ENCODE results near the gene LPP.

Gene LPP

GRCh38 chr3:188196232-188196990 lies 42.5 kb downstream of the LPP start:
- ChIA-PET CTCF (interaction anchor here (0.8 kb wide), 1 partner anchor 10 kb away, joined by 3 read pairs; no protein-coding TSS in a partner anchor), POLR2A (no interaction called here)
- TF ChIP-seq CTCF (IDR thresholded peaks at IDR 0.05; ENCODE audit: control extremely low read depth, extremely low read depth, low read depth, missing control alignments), result no peak
- DNase-seq (ENCODE audit: extremely low spot score), result no peak

DNA sequence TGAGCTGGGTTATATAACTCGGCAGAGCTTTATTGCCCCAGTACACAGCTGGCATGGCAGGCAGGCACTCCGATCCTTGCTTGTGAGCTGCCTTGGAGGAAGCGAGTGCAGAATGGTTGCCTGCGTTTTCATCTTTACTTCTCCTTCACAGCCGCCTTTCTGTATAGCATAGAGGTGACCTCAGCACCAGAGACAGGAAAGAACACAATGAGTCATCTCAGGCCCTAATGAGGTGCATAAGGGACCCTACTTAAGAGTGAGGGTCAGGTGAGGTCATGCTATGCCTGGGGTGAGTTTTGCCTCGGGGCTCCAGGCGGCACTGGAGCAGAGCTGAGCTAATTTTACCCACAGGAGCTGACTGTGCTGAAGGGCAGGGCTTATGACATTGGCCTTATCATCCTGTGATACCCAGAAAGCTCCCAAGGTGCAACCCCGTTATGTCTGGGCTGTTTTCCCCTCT lies 43.5 kb downstream of the LPP start:
- ChIA-PET POLR2A (no interaction called here), CTCF (interaction anchor here (0.8 to 1.0 kb wide), 2 partner anchors 10 to 14 kb away, joined by 3 read pairs; no protein-coding TSS in a partner anchor)
- DNase-seq (ENCODE audit: extremely low spot score), result peak; percentile 13
- TF ChIP-seq CTCF (IDR thresholded peaks at IDR 0.05; ENCODE audit: control extremely low read depth, extremely low read depth, low read depth, missing control alignments), result no peak

DNA sequence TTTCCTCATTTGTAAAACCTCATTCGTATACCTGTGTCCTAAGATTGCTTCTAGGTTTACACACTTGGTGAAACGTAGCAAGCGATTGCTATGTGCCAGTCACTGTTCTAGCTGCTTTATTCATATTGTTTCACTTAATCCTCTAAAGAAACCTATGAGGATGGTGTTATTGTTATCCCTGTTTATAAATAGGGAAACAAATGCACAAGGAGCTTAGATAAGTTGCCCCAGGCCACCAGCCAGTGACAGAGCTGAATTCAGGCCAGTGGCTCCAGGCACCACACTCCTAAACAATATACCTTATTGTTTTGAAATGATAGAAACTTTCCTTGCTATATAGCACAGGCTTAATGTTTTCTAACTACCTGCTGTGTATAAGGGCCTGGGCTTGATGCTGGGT lies 44.0 kb downstream of the LPP start:
- CTCF ChIA-PET, result interaction anchor here (0.8 to 1.0 kb wide), 2 partner anchors 11 to 15 kb away, joined by 3 read pairs; no protein-coding TSS in a partner anchor
- POLR2A ChIA-PET, result no interaction called here
- no peak for DNase-seq (ENCODE audit: extremely low spot score)
- no peak for TF ChIP-seq CTCF (IDR thresholded peaks at IDR 0.05; ENCODE audit: control extremely low read depth, extremely low read depth, low read depth, missing control alignments)

DNA sequence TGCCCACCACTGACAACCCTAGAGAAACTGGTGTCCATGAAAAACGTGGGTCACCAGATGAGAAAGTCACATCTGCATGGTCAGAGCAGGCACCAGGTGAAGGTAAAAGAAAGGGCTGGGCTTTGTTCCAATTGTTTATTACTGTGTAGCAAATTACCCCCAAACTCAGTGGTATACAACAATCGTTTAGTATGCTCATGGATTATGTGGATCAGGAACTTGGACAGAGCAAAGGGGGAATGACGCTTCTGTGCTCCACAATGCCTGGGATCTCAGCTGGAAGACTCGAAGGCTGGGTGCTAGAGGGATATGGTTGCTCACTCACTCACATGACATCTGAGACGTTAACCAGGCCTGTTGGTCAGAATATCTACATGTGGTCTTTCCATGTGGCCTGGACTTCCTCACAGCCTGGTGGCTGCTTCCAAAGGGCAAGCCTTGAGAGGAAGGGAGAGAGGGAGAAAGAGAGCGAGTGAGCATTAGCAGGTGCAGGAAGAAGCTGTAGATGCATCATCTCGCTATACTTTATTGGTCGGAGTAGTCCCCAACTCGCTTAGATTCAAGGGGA lies 44.9 kb downstream of the LPP start:
- no peak for DNase-seq (ENCODE audit: extremely low spot score)
- CTCF ChIA-PET, result no interaction called here
- no peak for TF ChIP-seq CTCF (IDR thresholded peaks at IDR 0.05; ENCODE audit: control extremely low read depth, extremely low read depth, low read depth, missing control alignments)
- POLR2A ChIA-PET, result no interaction called here

GRCh38 chr3:188199386-188199785 lies 45.4 kb downstream of the LPP start:
- TF ChIP-seq CTCF (IDR thresholded peaks at IDR 0.05; ENCODE audit: control extremely low read depth, extremely low read depth, low read depth, missing control alignments), result no peak
- DNase-seq (ENCODE audit: extremely low spot score), result no peak
- ChIA-PET POLR2A (no interaction called here), CTCF (interaction anchor here (1.9 kb wide), 1 partner anchor 13 kb away, joined by 4 read pairs; no protein-coding TSS in a partner anchor)

DNA sequence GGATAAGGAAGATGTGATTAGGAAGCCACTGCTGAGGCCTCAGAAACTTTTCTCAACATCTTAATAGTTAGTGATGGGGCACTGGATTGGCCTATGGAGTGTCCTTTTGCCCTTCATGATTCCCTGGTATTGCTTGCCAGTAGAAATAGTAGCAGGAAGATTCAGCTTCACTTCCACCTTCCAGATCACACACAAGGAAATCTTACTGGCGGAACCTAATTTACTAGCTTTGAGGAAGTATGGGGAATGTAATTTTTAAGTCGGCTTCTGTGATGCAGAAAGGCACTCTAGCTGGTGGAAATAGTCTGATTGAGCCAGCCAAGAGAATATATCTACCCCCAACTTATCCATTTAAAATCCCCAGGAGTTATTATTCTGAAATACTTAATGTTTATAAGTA lies 46.5 kb downstream of the LPP start:
- POLR2A ChIA-PET, result no interaction called here
- DNase-seq (ENCODE audit: extremely low spot score), result no peak
- TF ChIP-seq CTCF (IDR thresholded peaks at IDR 0.05; ENCODE audit: control extremely low read depth, extremely low read depth, low read depth, missing control alignments), result no peak
- CTCF ChIA-PET, result interaction anchor here (1.9 kb wide), 1 partner anchor 12 kb away, joined by 4 read pairs; no protein-coding TSS in a partner anchor
